ENCODE measurements around the gene PDZRN4.

The PDZRN4 gene

GRCh38 chr12:41409628-41410027 is 221.5 kb downstream of the PDZRN4 start:
- TF ChIP-seq, protein P1, sequence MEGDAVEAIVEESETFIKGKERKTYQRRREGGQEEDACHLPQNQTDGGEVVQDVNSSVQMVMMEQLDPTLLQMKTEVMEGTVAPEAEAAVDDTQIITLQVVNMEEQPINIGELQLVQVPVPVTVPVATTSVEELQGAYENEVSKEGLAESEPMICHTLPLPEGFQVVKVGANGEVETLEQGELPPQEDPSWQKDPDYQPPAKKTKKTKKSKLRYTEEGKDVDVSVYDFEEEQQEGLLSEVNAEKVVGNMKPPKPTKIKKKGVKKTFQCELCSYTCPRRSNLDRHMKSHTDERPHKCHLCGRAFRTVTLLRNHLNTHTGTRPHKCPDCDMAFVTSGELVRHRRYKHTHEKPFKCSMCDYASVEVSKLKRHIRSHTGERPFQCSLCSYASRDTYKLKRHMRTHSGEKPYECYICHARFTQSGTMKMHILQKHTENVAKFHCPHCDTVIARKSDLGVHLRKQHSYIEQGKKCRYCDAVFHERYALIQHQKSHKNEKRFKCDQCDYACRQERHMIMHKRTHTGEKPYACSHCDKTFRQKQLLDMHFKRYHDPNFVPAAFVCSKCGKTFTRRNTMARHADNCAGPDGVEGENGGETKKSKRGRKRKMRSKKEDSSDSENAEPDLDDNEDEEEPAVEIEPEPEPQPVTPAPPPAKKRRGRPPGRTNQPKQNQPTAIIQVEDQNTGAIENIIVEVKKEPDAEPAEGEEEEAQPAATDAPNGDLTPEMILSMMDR (conservative IDR thresholded peaks at IDR 0.05), result no peak

GRCh38 chr12:41418586-41418985 is 230.5 kb downstream of the PDZRN4 start:
- no peak overlapping the region for H3K27ac ChIP-seq
- TF ChIP-seq, protein P1 (conservative IDR thresholded peaks at IDR 0.05), result no peak

More at GRCh38 chr12:41409628-41410027, 221.5 kb downstream of the PDZRN4 start:
- no peak overlapping the region for H3K27ac ChIP-seq

DNA sequence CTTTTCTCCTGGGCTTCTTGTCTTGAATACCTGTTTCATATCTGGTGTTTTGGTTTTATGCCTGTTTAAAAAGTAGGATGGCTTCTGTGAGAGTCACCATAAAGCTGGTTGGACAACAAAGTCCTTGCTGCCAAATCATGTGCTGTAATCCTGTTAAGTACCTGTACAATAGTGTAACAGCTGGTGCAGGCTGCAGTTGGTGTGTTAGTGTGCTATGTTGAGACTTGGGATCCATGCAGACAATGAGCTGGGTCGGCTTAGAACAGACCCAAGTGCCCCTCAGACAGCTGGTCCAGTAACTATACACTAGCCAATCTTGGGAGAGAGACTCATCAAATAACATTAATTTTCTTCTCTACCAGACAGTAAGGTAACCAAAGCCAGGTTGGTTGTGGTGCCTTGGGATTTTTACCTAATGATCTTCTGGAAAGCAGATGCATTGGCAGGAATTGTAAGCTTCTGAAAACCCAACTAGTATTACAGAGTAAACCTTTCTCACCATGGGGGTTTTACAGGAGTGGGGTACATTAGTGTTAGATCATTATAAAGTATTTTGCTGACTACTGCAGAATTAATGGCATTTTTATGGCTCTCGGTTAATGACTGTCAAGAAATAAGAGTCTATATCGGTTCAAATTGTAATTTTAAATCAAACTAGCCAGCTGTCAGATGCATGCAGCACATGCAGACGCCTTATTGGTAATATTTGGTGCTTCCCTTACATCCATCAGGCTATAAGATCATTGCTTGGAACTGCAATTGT is 231.2 kb downstream of the PDZRN4 start:
- TF ChIP-seq, protein P1 (conservative IDR thresholded peaks at IDR 0.05), result no peak
- no peak overlapping the region for H3K27ac ChIP-seq

DNA sequence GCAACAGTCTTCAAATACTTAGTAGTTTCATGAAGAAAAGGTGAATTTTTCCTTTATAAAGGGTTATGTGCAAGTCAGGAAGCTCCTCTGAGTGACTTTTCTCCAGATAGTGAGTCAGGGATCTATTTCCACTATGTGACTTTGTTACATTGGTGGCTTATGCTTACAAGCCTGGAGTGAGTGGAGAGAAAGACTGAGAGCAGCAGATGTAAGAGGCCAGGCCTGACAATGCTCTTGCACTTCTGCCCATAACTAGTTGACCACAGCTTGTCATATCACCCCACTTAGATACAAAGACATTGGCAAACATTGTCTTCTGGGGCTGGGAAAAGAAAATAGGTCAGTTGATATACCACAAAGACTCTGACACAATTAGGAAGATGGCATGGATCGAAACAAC is 236.5 kb downstream of the PDZRN4 start:
- H3K27ac ChIP-seq, result no peak overlapping the region
- TF ChIP-seq, protein P1 (conservative IDR thresholded peaks at IDR 0.05), result no peak

DNA sequence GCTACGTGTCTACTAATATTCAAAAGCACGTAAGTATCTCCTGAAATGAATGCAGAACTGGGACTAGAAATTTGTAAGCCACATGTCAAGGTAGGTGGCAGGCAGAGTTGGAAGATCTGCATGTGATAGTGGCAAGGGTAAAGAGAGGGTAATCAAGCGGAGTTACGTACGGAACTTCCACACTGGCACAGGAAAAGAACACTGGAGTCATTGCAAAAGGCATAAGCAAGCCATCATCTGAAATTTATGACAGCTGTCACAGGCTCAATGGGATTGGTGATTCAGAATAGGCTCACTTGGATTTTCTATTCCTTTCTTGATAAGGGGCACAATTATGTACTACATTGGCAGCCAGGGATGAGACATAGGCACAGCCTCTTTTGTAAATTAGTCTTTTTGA is 245.3 kb downstream of the PDZRN4 start:
- H3K27ac ChIP-seq, result no peak overlapping the region
- TF ChIP-seq, protein P1 (conservative IDR thresholded peaks at IDR 0.05), result no peak

GRCh38 chr12:41436076-41436475 is 248.0 kb downstream of the PDZRN4 start:
- TF ChIP-seq, protein P1 (conservative IDR thresholded peaks at IDR 0.05), result no peak
- no peak overlapping the region for H3K27ac ChIP-seq

- TF ChIP-seq, protein P1 (conservative IDR thresholded peaks at IDR 0.05), result no peak
- H3K27ac ChIP-seq, result no peak overlapping the region
Measured at GRCh38 chr12:41437563-41437962, 249.4 kb downstream of the PDZRN4 start.
